HEK293T (cell line): ENCODE results near the gene PYGL.

ENCODE experiments used
- PKNOX1 ChIP-seq: fragments of 450-650 bp; IDR thresholded peaks from 2 replicates; pipeline ENCODE4 v1.6.1; 2016
- SUZ12 ChIP-seq: fragments of 450-650 bp; IDR thresholded peaks from 2 replicates; pipeline ENCODE4 v1.6.1; 2016; ENCODE audit warnings: mild to moderate bottlenecking

GRCh38 chr14:50943261-50943942 lies 881 bp downstream of the PYGL start:
- no peak for TF ChIP-seq PKNOX1
- no peak for TF ChIP-seq SUZ12
